Activated T-cell treated with anti-CD3 and anti-CD28 coated beads, Interleukin-2, amount 50 U/mL, for 72 hours (primary cell): Measurements from ENCODE around the gene GPRC5B. TPM values are rescaled to one million over a fixed set of nuclear protein-coding genes. Genes with fewer than 3 reads are reported as not detected.

ENCODE experiments used
- total RNA-seq, 2 donors: library from RNA; stranded (reverse); gene quantifications; one replicate each; pipeline ENCODE4 v1.2.3, GENCODE V29; 2022

The GPRC5B gene
- total RNA-seq, 2 donors from 2014 or later, result 0.17 TPM; not detected in 1

Other genes with a start within 250 kb of the GPRC5B start
- gene KNOP1, start 166.6 kb downstream of the GPRC5B start, total RNA-seq, result 10 to 100 TPM; 14.6 to 14.9 TPM
- 1 to 10 TPM; 3.7 to 3.8 TPM for gene IQCK, start 166.6 kb downstream of the GPRC5B start, total RNA-seq
- gene GPR139, start 189.0 kb upstream of the GPRC5B start, total RNA-seq, result not detected